Measurements from ENCODE around the gene GRAP.

Gene GRAP

GRCh38 chr17:19013806-19014627 lies 32.7 kb downstream of the GRAP start:
- DNase-seq (ENCODE audit: low spot score): no peak
- TF ChIP-seq, protein P1, sequence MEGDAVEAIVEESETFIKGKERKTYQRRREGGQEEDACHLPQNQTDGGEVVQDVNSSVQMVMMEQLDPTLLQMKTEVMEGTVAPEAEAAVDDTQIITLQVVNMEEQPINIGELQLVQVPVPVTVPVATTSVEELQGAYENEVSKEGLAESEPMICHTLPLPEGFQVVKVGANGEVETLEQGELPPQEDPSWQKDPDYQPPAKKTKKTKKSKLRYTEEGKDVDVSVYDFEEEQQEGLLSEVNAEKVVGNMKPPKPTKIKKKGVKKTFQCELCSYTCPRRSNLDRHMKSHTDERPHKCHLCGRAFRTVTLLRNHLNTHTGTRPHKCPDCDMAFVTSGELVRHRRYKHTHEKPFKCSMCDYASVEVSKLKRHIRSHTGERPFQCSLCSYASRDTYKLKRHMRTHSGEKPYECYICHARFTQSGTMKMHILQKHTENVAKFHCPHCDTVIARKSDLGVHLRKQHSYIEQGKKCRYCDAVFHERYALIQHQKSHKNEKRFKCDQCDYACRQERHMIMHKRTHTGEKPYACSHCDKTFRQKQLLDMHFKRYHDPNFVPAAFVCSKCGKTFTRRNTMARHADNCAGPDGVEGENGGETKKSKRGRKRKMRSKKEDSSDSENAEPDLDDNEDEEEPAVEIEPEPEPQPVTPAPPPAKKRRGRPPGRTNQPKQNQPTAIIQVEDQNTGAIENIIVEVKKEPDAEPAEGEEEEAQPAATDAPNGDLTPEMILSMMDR (IDR thresholded peaks at IDR 0.05; ENCODE audit: extremely low read depth, missing control alignments): no peak

DNA sequence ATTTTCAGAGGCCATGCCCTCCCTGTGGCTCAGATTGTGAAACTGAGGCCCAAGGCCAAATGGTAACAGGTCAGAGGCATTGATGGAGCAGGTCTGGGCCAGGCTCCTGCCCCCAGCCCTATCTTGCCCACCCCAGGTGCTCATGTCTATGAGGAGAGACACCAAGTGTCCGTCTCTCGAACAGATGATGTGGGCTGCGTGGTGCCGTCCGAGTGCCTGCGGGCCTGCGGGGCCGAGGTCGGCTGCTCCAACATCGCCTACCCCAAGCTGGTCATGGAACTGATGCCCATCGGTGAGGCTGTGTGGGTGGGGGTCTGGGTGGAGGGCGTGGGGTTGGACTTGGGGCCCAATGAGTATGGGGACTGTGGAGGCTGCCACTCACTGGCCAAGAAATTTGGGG lies 33.5 kb downstream of the GRAP start:
- TF ChIP-seq, protein P1 (IDR thresholded peaks at IDR 0.05; ENCODE audit: extremely low read depth, missing control alignments): no peak
- no peak for DNase-seq (ENCODE audit: low spot score)

DNA sequence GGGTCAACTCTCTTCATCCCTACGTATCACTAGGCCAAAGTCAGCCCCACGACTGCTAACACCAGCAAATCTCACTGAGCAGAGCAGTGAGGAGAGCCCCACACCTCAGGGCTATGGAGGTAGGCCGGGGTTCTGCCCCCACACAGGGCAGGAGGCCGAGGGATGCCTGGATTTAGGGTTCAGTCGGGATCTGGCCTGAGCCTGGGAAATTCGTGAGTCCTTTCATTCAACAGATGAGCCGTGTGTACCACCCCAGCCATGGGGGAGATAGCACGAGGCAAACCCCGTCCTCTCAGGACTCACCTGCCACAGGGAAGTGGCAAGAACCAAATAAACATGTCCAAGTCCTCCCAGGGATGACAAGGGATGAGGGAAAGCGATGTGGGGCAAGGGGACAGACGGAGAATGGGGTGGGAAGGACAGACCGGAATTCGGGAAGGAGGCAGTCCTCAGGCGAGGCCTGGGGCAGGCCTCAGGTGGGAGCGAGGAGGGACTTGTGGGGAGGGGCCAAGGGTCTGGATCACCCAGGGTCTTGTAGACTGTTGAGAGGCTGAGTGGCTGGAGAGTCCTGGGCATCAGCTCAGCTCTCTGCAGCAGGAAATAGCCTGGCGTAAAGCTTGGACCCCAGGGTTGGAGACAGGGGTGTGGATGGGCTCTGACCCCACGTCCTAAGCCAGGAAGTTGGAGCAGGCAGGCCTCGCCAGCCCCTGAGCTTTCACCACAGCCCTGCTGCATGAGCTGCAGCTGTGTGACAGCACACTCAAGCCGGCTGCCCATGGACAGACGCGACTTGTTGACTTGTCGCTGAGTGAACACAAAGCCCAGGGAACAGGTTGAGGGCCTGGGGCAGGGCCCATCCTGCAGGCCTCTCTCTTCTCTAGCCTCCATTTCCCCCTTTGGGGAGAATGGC lies 34.3 kb downstream of the GRAP start:
- DNase-seq (ENCODE audit: low spot score): no peak
- TF ChIP-seq, protein P1 (IDR thresholded peaks at IDR 0.05; ENCODE audit: extremely low read depth, missing control alignments): no peak

DNA sequence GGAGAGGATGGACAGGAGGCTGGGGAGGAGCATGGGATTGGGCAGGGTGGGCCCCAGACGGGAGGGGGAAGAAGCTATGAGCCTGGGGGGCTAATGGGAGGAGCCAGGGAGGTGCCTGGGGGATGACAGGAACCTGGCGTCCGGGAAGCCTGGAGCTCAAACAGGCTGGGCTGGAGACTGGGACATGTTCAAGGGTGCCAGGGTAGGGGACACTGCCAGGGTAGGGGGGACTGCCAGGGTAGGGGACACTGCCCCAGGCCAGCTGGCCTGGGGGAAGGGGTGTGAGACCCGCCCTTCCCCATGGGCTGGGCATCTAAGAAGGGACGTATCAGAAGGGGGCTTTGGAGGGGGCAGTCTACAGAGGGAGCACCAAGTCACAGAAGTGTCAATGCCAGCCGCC lies 35.2 kb downstream of the GRAP start:
- TF ChIP-seq, protein P1 (IDR thresholded peaks at IDR 0.05; ENCODE audit: extremely low read depth, missing control alignments): no peak
- no peak for DNase-seq (ENCODE audit: low spot score)

GRCh38 chr17:19010729-19011505 lies 35.8 kb downstream of the GRAP start:
- no peak for DNase-seq (ENCODE audit: low spot score)
- TF ChIP-seq, protein P1 (IDR thresholded peaks at IDR 0.05; ENCODE audit: extremely low read depth, missing control alignments): no peak

- TF ChIP-seq, protein P1 (IDR thresholded peaks at IDR 0.05; ENCODE audit: extremely low read depth, missing control alignments): no peak
These were observed 36.8 kb downstream of the GRAP start for GRCh38 chr17:19009970-19010369.

More at GRCh38 chr17:19009970-19010369, 36.8 kb downstream of the GRAP start:
- no peak for DNase-seq (ENCODE audit: low spot score)
